Upper lobe of right lung (tissue), 1 donor: Measurements from ENCODE around the gene DNAH14. TPM values are rescaled to one million over a fixed set of nuclear protein-coding genes. Genes with fewer than 3 reads are reported as not detected.

Experiments
- ATAC-seq: fragments of 200-7000 bp; cut with Tn5 transposase; one replicate; pipeline ENCODE4 v1.9.1; 2020; ENCODE audit warnings: mild to moderate bottlenecking, moderate library complexity
- DNase-seq: peaks from one replicate; pipeline ENCODE4 v3.0.0-alpha.2; 2020
- H3K27ac ChIP-seq: fragments of 200-600 bp; one replicate; pipeline ENCODE4 v1.8.0; 2022
- H3K27me3 ChIP-seq: fragments of 200-600 bp; one replicate; pipeline ENCODE4 v1.8.0; 2022; ENCODE audit warnings: mild to moderate bottlenecking
- H3K36me3 ChIP-seq: fragments of 200-600 bp; one replicate; pipeline ENCODE4 v1.8.0; 2022
- H3K4me1 ChIP-seq: fragments of 200-600 bp; one replicate; pipeline ENCODE4 v1.8.0; 2022
- H3K4me3 ChIP-seq: fragments of 200-600 bp; one replicate; pipeline ENCODE4 v1.8.0; 2022; ENCODE audit warnings: mild to moderate bottlenecking
- H3K9me3 ChIP-seq: fragments of 200-600 bp; one replicate; pipeline ENCODE4 v1.8.0; 2022
- intact Hi-C: fragments of 100-400 bp; cut with DNase I; formaldehyde crosslinking; loops from one replicate; pipeline ENCODE4 v1.11.0; 2022
- total RNA-seq: library from RNA; stranded (reverse); fragmentation: NEBNext Ultra II Directional; extraction: Animal tissue kit (Norgen Biotek cat#: 25700); gene quantifications from one replicate; pipeline ENCODE4 v1.2.1, GENCODE V29; 2021
- TF ChIP-seq, protein P1 (sequence below): fragments of 200-600 bp; IDR thresholded peaks from one replicate; pipeline ENCODE4 v1.8.0; 2022; ENCODE audit warnings: antibody characterized with exemption
- donor health status: DM: no; HTN: yes; CAD: no; lungs with severe emphysema.

DNAH14 gene
- total RNA-seq, 1 donor from 2014 or later = 14.9 TPM

GRCh38 chr1:224900062-224900630 is 29.3 kb upstream of the DNAH14 start:
- TF ChIP-seq, protein P1, sequence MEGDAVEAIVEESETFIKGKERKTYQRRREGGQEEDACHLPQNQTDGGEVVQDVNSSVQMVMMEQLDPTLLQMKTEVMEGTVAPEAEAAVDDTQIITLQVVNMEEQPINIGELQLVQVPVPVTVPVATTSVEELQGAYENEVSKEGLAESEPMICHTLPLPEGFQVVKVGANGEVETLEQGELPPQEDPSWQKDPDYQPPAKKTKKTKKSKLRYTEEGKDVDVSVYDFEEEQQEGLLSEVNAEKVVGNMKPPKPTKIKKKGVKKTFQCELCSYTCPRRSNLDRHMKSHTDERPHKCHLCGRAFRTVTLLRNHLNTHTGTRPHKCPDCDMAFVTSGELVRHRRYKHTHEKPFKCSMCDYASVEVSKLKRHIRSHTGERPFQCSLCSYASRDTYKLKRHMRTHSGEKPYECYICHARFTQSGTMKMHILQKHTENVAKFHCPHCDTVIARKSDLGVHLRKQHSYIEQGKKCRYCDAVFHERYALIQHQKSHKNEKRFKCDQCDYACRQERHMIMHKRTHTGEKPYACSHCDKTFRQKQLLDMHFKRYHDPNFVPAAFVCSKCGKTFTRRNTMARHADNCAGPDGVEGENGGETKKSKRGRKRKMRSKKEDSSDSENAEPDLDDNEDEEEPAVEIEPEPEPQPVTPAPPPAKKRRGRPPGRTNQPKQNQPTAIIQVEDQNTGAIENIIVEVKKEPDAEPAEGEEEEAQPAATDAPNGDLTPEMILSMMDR = no peak
- ATAC-seq = no peak
- Histone ChIP-seq H3K4me3 (no peak overlapping the region), H3K27ac (no peak overlapping the region), H3K4me1 (no peaks in the 10 kb centered on the region), H3K27me3 (no peaks in the 10 kb centered on the region), H3K9me3 (no peaks in the 10 kb centered on the region), H3K36me3 (no peaks in the 10 kb centered on the region)
- intact Hi-C loops = no loop called here
- no peak for DNase-seq

GRCh38 chr1:224901087-224901810 is 28.2 kb upstream of the DNAH14 start:
- DNase-seq = no peak
- Histone ChIP-seq H3K4me1 (no peaks in the 10 kb centered on the region), H3K36me3 (no peaks in the 10 kb centered on the region), H3K9me3 (no peaks in the 10 kb centered on the region), H3K27me3 (no peaks in the 10 kb centered on the region), H3K27ac (no peak overlapping the region), H3K4me3 (no peak overlapping the region)
- no peak for ATAC-seq
- TF ChIP-seq, protein P1 = no peak
- intact Hi-C loops = no loop called here

GRCh38 chr1:224903955-224904354 is 25.5 kb upstream of the DNAH14 start:
- no peak for ATAC-seq
- Histone ChIP-seq H3K36me3 (no peaks in the 10 kb centered on the region), H3K27me3 (peaks cover 9% of the 10 kb centered on the region), H3K4me3 (no peak overlapping the region), H3K9me3 (no peaks in the 10 kb centered on the region), H3K27ac (no peak overlapping the region), H3K4me1 (no peaks in the 10 kb centered on the region)
- DNase-seq = no peak
- intact Hi-C loops = no loop called here
- TF ChIP-seq, protein P1 = no peak

DNA sequence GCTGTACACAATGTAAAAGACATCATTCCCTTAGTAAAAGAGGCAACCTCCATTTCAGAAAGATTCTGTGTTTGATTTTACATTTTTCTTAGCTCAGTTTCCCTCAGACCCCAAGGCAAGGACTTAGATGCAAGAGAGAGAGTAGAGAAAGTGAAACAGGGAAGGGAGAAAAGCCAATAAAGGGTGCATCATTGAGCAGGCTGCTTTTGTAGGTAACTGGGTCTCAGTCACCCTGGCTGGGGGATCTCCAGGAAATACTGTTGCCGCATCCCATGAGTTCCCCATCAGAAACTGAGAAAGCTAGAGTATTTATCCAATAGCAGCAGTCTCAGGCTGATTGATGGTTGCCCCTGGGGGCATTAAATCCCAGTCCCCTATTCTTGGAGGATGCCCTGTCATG is 23.1 kb upstream of the DNAH14 start:
- ATAC-seq = no peak
- intact Hi-C loops = no loop called here
- TF ChIP-seq, protein P1 = no peak

DNA sequence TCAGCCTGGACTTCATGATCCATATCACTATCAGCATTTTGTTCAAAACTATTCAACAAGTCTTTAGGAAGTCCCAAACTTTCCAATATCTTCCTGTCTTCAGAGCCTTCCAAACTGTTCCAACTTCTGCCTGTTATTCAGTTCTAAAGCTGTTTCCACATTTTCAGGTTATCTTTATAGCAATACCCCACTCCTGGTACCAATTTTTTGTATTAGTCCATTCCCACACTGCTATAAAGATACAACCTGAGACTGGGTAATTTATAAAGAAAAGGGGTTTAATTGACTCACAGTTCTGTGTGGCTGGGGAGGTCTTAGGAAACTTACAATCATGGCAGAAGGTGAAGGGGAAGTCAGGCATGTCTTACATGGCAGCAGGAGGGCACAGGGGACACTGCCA is 18.3 kb upstream of the DNAH14 start:
- ATAC-seq = no peak
- Histone ChIP-seq H3K36me3 (no peaks in the 10 kb centered on the region), H3K27me3 (peaks cover 9% of the 10 kb centered on the region), H3K4me1 (no peaks in the 10 kb centered on the region), H3K4me3 (no peak overlapping the region), H3K27ac (no peak overlapping the region), H3K9me3 (peaks cover 4% of the 10 kb centered on the region)
- intact Hi-C loops = no loop called here
- TF ChIP-seq, protein P1 = no peak
- DNase-seq = no peak

More for the DNA sequence above, 23.1 kb upstream of the DNAH14 start:
- H3K9me3 ChIP-seq = no peaks in the 10 kb centered on the region
- H3K4me1 ChIP-seq = no peaks in the 10 kb centered on the region
- H3K27ac ChIP-seq = no peak overlapping the region
- no peaks in the 10 kb centered on the region for H3K36me3 ChIP-seq
- DNase-seq = no peak
- peaks cover 9% of the 10 kb centered on the region for H3K27me3 ChIP-seq
- H3K4me3 ChIP-seq = no peak overlapping the region
